ENCODE measurements around the gene SDK2. TPM values are rescaled to one million over a fixed set of nuclear protein-coding genes. Genes with fewer than 3 reads are reported as not detected.

The SDK2 gene
- total and polyA plus RNA-seq, 2 of the 8 experiments (the other 6 are each of a cell fraction or from before 2014, with no cell fraction given) = 3.9 to 4.1 TPM

GRCh38 chr17:73571511-73572130, 72.6 kb downstream of the SDK2 start:
- H3K36me3 ChIP-seq (ENCODE audit: control insufficient read depth in 2 of 4, insufficient read depth in 4 of 4, low read length in 3 of 4) = no peaks in the 10 kb centered on the region
- no peak overlapping the region for H4K5ac ChIP-seq (ENCODE audit: insufficient read length, low read depth, low read length)
- H3K4me3 ChIP-seq (ENCODE audit: extremely low read depth in 1 of 4, insufficient read depth in 2 of 4, low read depth in 3 of 4, low read length in 4 of 4) = no peak overlapping the region
- no peak overlapping the region for H3K14ac ChIP-seq (ENCODE audit: insufficient read length)
- H4K91ac ChIP-seq (replicated peaks; ENCODE audit: insufficient read length, low read length) = no peak overlapping the region
- no peaks in the 10 kb centered on the region for H3K23me2 ChIP-seq (ENCODE audit: low read depth, low read length)
- H3K23ac ChIP-seq (ENCODE audit: insufficient read length) = no peak overlapping the region
- no peak for DNase-seq (ENCODE audit: low read depth in 1 of 2, low spot score in 2 of 2)
- H3K4me1 ChIP-seq (replicated peaks in 1 of 4; ENCODE audit: control insufficient read depth in 3 of 4, insufficient read depth in 4 of 4, low read length in 3 of 4) = peaks cover 11 to 25% (median 16%) of the 10 kb centered on the region in 4 experiments
- no peak overlapping the region for H3K27ac ChIP-seq (ENCODE audit: low read depth, low read length)
- no peak overlapping the region for H2BK15ac ChIP-seq (ENCODE audit: low read length)
- POLR2A ChIA-PET (ENCODE audit: partially characterized antibody) = no interaction called here
- 88% methylated on average over 18 of the region's 26 CpGs; no CpG with 5 or more reads in 1 of the 2 experiments for WGBS, 2 experiments (ENCODE audit: extremely low coverage in 1 of 2, insufficient coverage in 1 of 2, insufficient read length in 1 of 2, insufficient replicate concordance in 2 of 2, low coverage in 1 of 2, low lambda C conversion rate in 2 of 2, missing lambda C conversion rate in 1 of 2)
- no peaks in the 10 kb centered on the region for H3K79me2 ChIP-seq (ENCODE audit: control insufficient read depth in 1 of 2, insufficient read depth in 2 of 2, low read length in 2 of 2)
- no peak overlapping the region for H2BK5ac ChIP-seq (ENCODE audit: low read depth, low read length)
- H3K4ac ChIP-seq (replicated peaks; ENCODE audit: insufficient read length, low read depth, low read length) = no peak overlapping the region
- no peaks in the 10 kb centered on the region for H3K9me3 ChIP-seq (ENCODE audit: insufficient read depth in 2 of 2, low read depth in 1 of 2, low read length in 1 of 2)
- no peak overlapping the region for H3K56ac ChIP-seq (replicated peaks; ENCODE audit: insufficient read length, low read depth, low read length)
- no peak overlapping the region for H3K4me2 ChIP-seq (ENCODE audit: insufficient read depth in 1 of 2, low read depth in 2 of 2, low read length in 2 of 2)
- no peak overlapping the region for H2AK5ac ChIP-seq (ENCODE audit: low read depth, low read length)
- H3K18ac ChIP-seq (ENCODE audit: extremely low read depth, low read length) = no peak overlapping the region
- no peak overlapping the region for H3K9ac ChIP-seq (replicated peaks in 1 of 4; ENCODE audit: extremely low read depth in 1 of 4, low read depth in 3 of 4, low read length in 3 of 4)
- TF ChIP-seq CHD2 (IDR thresholded peaks at IDR 0.05; ENCODE audit: low read length) (no peak), E2F6 (IDR thresholded peaks at IDR 0.05) (peak; percentile 81), MAFK (IDR thresholded peaks at IDR 0.05; ENCODE audit: low read depth, low read length) (no peak)
- no peaks in the 10 kb centered on the region for H3K27me3 ChIP-seq (replicated peaks in 1 of 4; ENCODE audit: control insufficient read depth in 3 of 4, extremely low read depth in 1 of 4, insufficient read depth in 3 of 4, low read length in 3 of 4)
- no peak for FAIRE-seq
- peaks cover 2% of the 10 kb centered on the region; the same call in 1 of the 2 replicates for H3K79me1 ChIP-seq (ENCODE audit: low read depth, low read length)
- no peaks in the 10 kb centered on the region for H4K20me1 ChIP-seq (replicated peaks in 1 of 2; ENCODE audit: control insufficient read depth in 1 of 2, insufficient read depth in 2 of 2, low read length in 2 of 2)
- no peak overlapping the region for H2AFZ ChIP-seq (ENCODE audit: low read length)
- no peak overlapping the region for H2BK120ac ChIP-seq (replicated peaks; ENCODE audit: low read depth, low read length)
- H2BK20ac ChIP-seq (ENCODE audit: low read length) = no peak overlapping the region
- no peak overlapping the region for H2BK12ac ChIP-seq (ENCODE audit: low read depth, low read length)
- CTCF ChIA-PET (ENCODE audit: partially characterized antibody) = interaction anchor here (0.7 to 2.2 kb wide), 9 partner anchors 9 to 142 kb away, joined by 3 to 4 read pairs (median 4); no protein-coding TSS in a partner anchor
- no peak overlapping the region; the same call in 1 of the 2 replicates for H4K8ac ChIP-seq (ENCODE audit: extremely low read depth, insufficient read depth, low read length)
